Hematopoietic multipotent progenitor cell treated with erythropoietin and hydrocortisone succinate and interleukin-3 and kit ligand, for 4 days (in vitro differentiated cells): Measurements from ENCODE around the gene SLC4A11.
A peak's percentile ranks its signal among the peaks of the same experiment; 100 is the strongest.

Source experiments
- DNase-seq: peaks from one replicate; pipeline ENCODE4 v3.0.0-alpha.2; 2015

The SLC4A11 gene

GRCh38 chr20:3239026-3239866 is at the start of gene SLC4A11:
Gene SLC4A11, minus strand, starts transcription at chr20:3239190. Its CDS starts 53 bp downstream, at chr20:3239137.
- peak; percentile 61 for DNase-seq

GRCh38 chr20:3283222-3283820 is 44.3 kb upstream of the SLC4A11 start:
- DNase-seq, result no peak

GRCh38 chr20:3282271-3283221 is 43.6 kb upstream of the SLC4A11 start:
- DNase-seq, result no peak

- no peak for DNase-seq
Observed at GRCh38 chr20:3281437-3281836, 42.4 kb upstream of the SLC4A11 start.

GRCh38 chr20:3279761-3280160 is 40.8 kb upstream of the SLC4A11 start:
- no peak for DNase-seq

GRCh38 chr20:3277686-3278465 is 38.9 kb upstream of the SLC4A11 start:
- no peak for DNase-seq

- peak; percentile 54 for DNase-seq
Observed at GRCh38 chr20:3276680-3277015, 37.7 kb upstream of the SLC4A11 start.

- no peak for DNase-seq
Observed at GRCh38 chr20:3275966-3276679, 37.1 kb upstream of the SLC4A11 start.

- no peak for DNase-seq
Observed at GRCh38 chr20:3275064-3275935, 36.3 kb upstream of the SLC4A11 start.

- no peak for DNase-seq
Observed at GRCh38 chr20:3273371-3273770, 34.4 kb upstream of the SLC4A11 start.

- no peak for DNase-seq
Observed at GRCh38 chr20:3270051-3270450, 31.1 kb upstream of the SLC4A11 start.

GRCh38 chr20:3262566-3262965 is 23.6 kb upstream of the SLC4A11 start:
- DNase-seq, result no peak

GRCh38 chr20:3258429-3258828 is 19.4 kb upstream of the SLC4A11 start:
- DNase-seq, result no peak

GRCh38 chr20:3255728-3256127 is 16.7 kb upstream of the SLC4A11 start:
- DNase-seq, result no peak

- DNase-seq, result no peak
Observed at GRCh38 chr20:3251806-3252205, 12.8 kb upstream of the SLC4A11 start.

- DNase-seq, result no peak
Observed at GRCh38 chr20:3250091-3250504, 11.1 kb upstream of the SLC4A11 start.

GRCh38 chr20:3248993-3249347 is 10.0 kb upstream of the SLC4A11 start:
- DNase-seq, result no peak

GRCh38 chr20:3248167-3248992 is 9.4 kb upstream of the SLC4A11 start:
- DNase-seq, result peak; percentile 77

- DNase-seq, result no peak
Observed at GRCh38 chr20:3247638-3248037, 8.6 kb upstream of the SLC4A11 start.

GRCh38 chr20:3246682-3247081 is 7.7 kb upstream of the SLC4A11 start:
- no peak for DNase-seq
